Suprapubic skin (tissue), 4 donors: ENCODE measurements around the gene ARL4D. TPM values are rescaled to one million over a fixed set of nuclear protein-coding genes. Genes with fewer than 3 reads are reported as not detected.
A peak's percentile ranks its signal among the peaks of the same experiment; 100 is the strongest.

Source experiments
- DNase-seq, 2 donors: peaks; one replicate each; pipeline ENCODE4 v3.0.0-alpha.2; 2019; ENCODE audit warnings: low spot score in 2 of 2
- H3K27ac ChIP-seq: fragments of 200-600 bp; sonication (generic); one replicate; pipeline ENCODE4 v1.5.1; 2019
- H3K27me3 ChIP-seq: fragments of 200-600 bp; sonication (generic); one replicate; pipeline ENCODE4 v1.5.1; 2019
- H3K36me3 ChIP-seq: fragments of 200-600 bp; sonication (generic); one replicate; pipeline ENCODE4 v1.5.1; 2019
- H3K4me1 ChIP-seq: fragments of 200-600 bp; sonication (generic); one replicate; pipeline ENCODE4 v1.5.1; 2019
- H3K4me3 ChIP-seq: fragments of 200-600 bp; sonication (generic); one replicate; pipeline ENCODE4 v1.5.1; 2019; ENCODE audit warnings: mild to moderate bottlenecking
- H3K9me3 ChIP-seq: fragments of 200-600 bp; sonication (generic); one replicate; pipeline ENCODE4 v1.5.1; 2019
- CTCF ChIP-seq, 2 donors: fragments of 200-600 bp in 1 of 2; fragments of 450-650 bp in 1 of 2; sonication (generic) in 1 of 2; IDR thresholded peaks; one replicate each; pipeline ENCODE4 v1.5.1; 2016 to 2019; ENCODE audit warnings: antibody characterized with exemption in 2 of 2, mild to moderate bottlenecking in 1 of 2, moderate library complexity in 1 of 2
- EP300 ChIP-seq: sonication (generic); formaldehyde crosslinking; IDR thresholded peaks from one replicate; pipeline ENCODE4 v1.6.1; 2017; ENCODE audit warnings: antibody characterized with exemption
- POLR2A ChIP-seq, 2 donors: fragments of 450-650 bp; IDR thresholded peaks; one replicate each; pipeline ENCODE4 v1.6.1; 2017; ENCODE audit warnings: antibody characterized with exemption in 2 of 2, mild to moderate bottlenecking in 2 of 2, moderate library complexity in 2 of 2
- POLR2AphosphoS5 ChIP-seq, 3 donors: sonication (generic); formaldehyde crosslinking; IDR thresholded peaks; one replicate each; pipeline ENCODE4 v1.6.1; 2017; ENCODE audit warnings: antibody characterized with exemption in 3 of 3
- WGBS: methylation state at CpG from one replicate; pipeline ENCODE4 v1.1.5; 2018; 5-methylcytosine and 5-hydroxymethylcytosine counted together
- total RNA-seq, 4 donors: library from RNA; depleted of rRNA; stranded (reverse); fragments of >200 nt; gene quantifications; one replicate each; pipeline ENCODE4 v1.1.0, GENCODE V29; 2016

The ARL4D gene
- total RNA-seq, 4 donors from 2014 or later: 26.7 to 50.9 (median 32.2) TPM

DNA sequence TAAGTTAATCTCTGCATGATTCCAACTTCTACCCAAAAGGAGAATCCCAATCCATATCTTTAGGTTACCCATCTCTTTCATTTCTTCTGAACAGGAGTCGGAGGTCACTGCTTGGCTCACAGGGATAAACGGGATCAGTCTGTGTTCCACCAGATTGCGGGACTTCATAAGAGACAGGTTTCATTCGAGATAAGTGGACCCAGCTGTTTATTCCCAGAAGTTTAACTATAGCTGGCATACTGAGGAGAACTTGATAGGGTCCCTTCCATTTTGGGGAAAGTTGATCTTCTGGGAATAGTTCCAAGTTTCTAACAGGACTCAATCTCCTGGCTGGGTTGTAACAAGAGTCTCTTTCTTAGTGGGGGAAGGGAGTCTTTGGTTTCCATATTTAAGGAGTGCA is 45.4 kb upstream of the ARL4D start:
- H3K27me3 ChIP-seq: no peaks in the 10 kb centered on the region
- H3K36me3 ChIP-seq: no peaks in the 10 kb centered on the region
- 82% methylated on average over 4 of the region's 4 CpGs for WGBS
- no peak for DNase-seq
- no peaks in the 10 kb centered on the region for H3K4me1 ChIP-seq
- H3K27ac ChIP-seq: no peak overlapping the region
- peaks cover 8% of the 10 kb centered on the region for H3K9me3 ChIP-seq
- H3K4me3 ChIP-seq: no peak overlapping the region
- TF ChIP-seq POLR2AphosphoS5 (IDR thresholded peaks at IDR 0.05): no peak
- TF ChIP-seq EP300: no peak
- no peak for TF ChIP-seq POLR2A (IDR thresholded peaks at IDR 0.05)
- TF ChIP-seq CTCF (IDR thresholded peaks at IDR 0.05): no peak

- TF ChIP-seq CTCF (IDR thresholded peaks at IDR 0.05): no peak
- no peak for TF ChIP-seq POLR2A (IDR thresholded peaks at IDR 0.05)
- no peak for TF ChIP-seq POLR2AphosphoS5 (IDR thresholded peaks at IDR 0.05)
- no peak for TF ChIP-seq EP300
- 95% methylated on average over 2 of the region's 2 CpGs for WGBS
- Histone ChIP-seq H3K9me3 (no peaks in the 10 kb centered on the region), H3K4me1 (peaks cover 2% of the 10 kb centered on the region), H3K4me3 (no peak overlapping the region), H3K27me3 (no peaks in the 10 kb centered on the region), H3K36me3 (no peaks in the 10 kb centered on the region), H3K27ac (no peak overlapping the region)
- DNase-seq: no peak
Measured at GRCh38 chr17:43354371-43354770, 44.4 kb upstream of the ARL4D start.

DNA sequence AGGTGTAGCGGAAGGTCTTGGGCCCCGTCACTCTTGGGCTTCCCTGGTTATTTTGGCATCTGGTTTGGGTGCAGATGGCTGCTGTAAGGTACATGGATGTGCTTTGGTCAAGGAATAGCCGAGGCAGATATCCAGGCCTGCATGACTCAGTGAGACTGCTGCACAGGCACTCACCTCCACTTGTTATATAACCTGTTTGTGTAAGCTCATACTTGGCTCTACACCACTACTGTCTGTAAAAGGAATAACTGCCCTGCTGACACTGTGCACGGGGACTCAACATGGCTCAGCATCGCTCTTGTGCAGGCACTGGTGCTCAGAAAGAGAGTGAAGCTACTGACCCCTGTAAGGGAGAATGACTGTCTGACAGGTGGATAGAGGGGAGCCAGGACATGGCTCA is 42.3 kb upstream of the ARL4D start:
- TF ChIP-seq EP300: no peak
- no peak for TF ChIP-seq CTCF (IDR thresholded peaks at IDR 0.05)
- TF ChIP-seq POLR2AphosphoS5 (IDR thresholded peaks at IDR 0.05): no peak
- no peak for TF ChIP-seq POLR2A (IDR thresholded peaks at IDR 0.05)
- no peaks in the 10 kb centered on the region for H3K36me3 ChIP-seq
- peaks cover 10% of the 10 kb centered on the region for H3K4me1 ChIP-seq
- no peaks in the 10 kb centered on the region for H3K27me3 ChIP-seq
- no peaks in the 10 kb centered on the region for H3K9me3 ChIP-seq
- H3K27ac ChIP-seq: no peak overlapping the region
- no peak for DNase-seq
- 92% methylated on average over 4 of the region's 5 CpGs for WGBS
- H3K4me3 ChIP-seq: no peak overlapping the region

- Histone ChIP-seq H3K4me1 (peaks cover 12% of the 10 kb centered on the region), H3K36me3 (no peaks in the 10 kb centered on the region), H3K27me3 (no peaks in the 10 kb centered on the region), H3K4me3 (no peak overlapping the region), H3K27ac (no peak overlapping the region), H3K9me3 (no peaks in the 10 kb centered on the region)
- TF ChIP-seq EP300 (no peak), CTCF (IDR thresholded peaks at IDR 0.05) (no peak), POLR2AphosphoS5 (IDR thresholded peaks at IDR 0.05) (no peak), POLR2A (IDR thresholded peaks at IDR 0.05) (no peak)
- DNase-seq: no peak
- WGBS: 80% methylated on average over 4 of the region's 4 CpGs
Measured at GRCh38 chr17:43356999-43357398, 41.8 kb upstream of the ARL4D start.

GRCh38 chr17:43359469-43360110 is 39.2 kb upstream of the ARL4D start:
- Histone ChIP-seq H3K27me3 (no peaks in the 10 kb centered on the region), H3K4me3 (peak overlapping the region; percentile 64), H3K27ac (peak overlapping the region; percentile 95), H3K36me3 (no peaks in the 10 kb centered on the region), H3K4me1 (peaks cover 18% of the 10 kb centered on the region), H3K9me3 (no peaks in the 10 kb centered on the region)
- no peak for DNase-seq
- TF ChIP-seq CTCF (IDR thresholded peaks at IDR 0.05): no peak
- TF ChIP-seq POLR2AphosphoS5 (IDR thresholded peaks at IDR 0.05): no peak
- TF ChIP-seq POLR2A (IDR thresholded peaks at IDR 0.05): no peak
- TF ChIP-seq EP300: no peak
- 72% methylated on average over 17 of the region's 17 CpGs for WGBS
